HepG2 (cell line): ENCODE measurements around the gene SLC8B1. TPM values are rescaled to one million over a fixed set of nuclear protein-coding genes. Genes with fewer than 3 reads are reported as not detected.

Experiments
- AHDC1 ChIP-seq: sonication (generic); formaldehyde crosslinking; IDR thresholded peaks from 2 replicates; pipeline ENCODE4 v1.5.1; 2020; ENCODE audit warnings: mild to moderate bottlenecking, missing genetic modification reagents, borderline replicate concordance
- DNMT1 ChIP-seq: sonication (generic); formaldehyde crosslinking; IDR thresholded peaks from 2 replicates; pipeline ENCODE4 v1.5.1; 2020; ENCODE audit warnings: mild to moderate bottlenecking, missing genetic modification reagents
- DR1 ChIP-seq: sonication (generic); formaldehyde crosslinking; IDR thresholded peaks from 2 replicates; pipeline ENCODE4 v1.8.0; 2021; ENCODE audit warnings: mild to moderate bottlenecking, missing genetic modification reagents, inconsistent platforms
- IRX3 ChIP-seq: sonication (generic); formaldehyde crosslinking; IDR thresholded peaks from 2 replicates; pipeline ENCODE4 v1.8.1; 2023; ENCODE audit warnings: mild to moderate bottlenecking, low read depth, missing genetic modification reagents, borderline replicate concordance
- MAZ ChIP-seq, 2 experiments: sonication (generic) in 1 of 2; formaldehyde crosslinking in 1 of 2; IDR thresholded peaks; 2 replicates each; pipeline versions ENCODE4 v1.5.0 to v1.6.1; 2012 to 2020; ENCODE audit warnings: low read depth in 2 of 2, mild to moderate bottlenecking in 2 of 2, borderline replicate concordance in 1 of 2, improper control_type of control experiment in 1 of 2, low read length in 1 of 2, missing genetic modification reagents in 1 of 2, moderate library complexity in 1 of 2
- NFKB2 ChIP-seq: sonication (generic); formaldehyde crosslinking; IDR thresholded peaks from 2 replicates; pipeline ENCODE4 v1.4.0; 2020; ENCODE audit warnings: missing genetic modification reagents, borderline replicate concordance
- NR2F6 ChIP-seq, 2 experiments: IDR thresholded peaks; 2 replicates each; pipeline ENCODE4 v1.6.1; 2016; ENCODE audit warnings: antibody characterized with exemption in 1 of 2, mild to moderate bottlenecking in 1 of 2
- RBFOX2 ChIP-seq: fragments of 200-400 bp; formaldehyde crosslinking; IDR thresholded peaks from 2 replicates; pipeline ENCODE4 v1.6.1; 2017; ENCODE audit warnings: low read depth, mild to moderate bottlenecking, low read length
- SP140L ChIP-seq: sonication (generic); formaldehyde crosslinking; IDR thresholded peaks from 2 replicates; pipeline ENCODE4 v1.4.0; 2020; ENCODE audit warnings: missing genetic modification reagents, borderline replicate concordance
- SRSF1 ChIP-seq: fragments of 200-400 bp; formaldehyde crosslinking; optimal IDR thresholded peaks from 2 replicates; pipeline ENCODE3; 2017; ENCODE audit warnings: mild to moderate bottlenecking, low read depth, low read length, moderate library complexity
- ZIK1 ChIP-seq: sonication (generic); formaldehyde crosslinking; IDR thresholded peaks from 2 replicates; pipeline ENCODE4 v1.5.0; 2020; ENCODE audit warnings: mild to moderate bottlenecking, low read depth, missing genetic modification reagents, borderline replicate concordance
- ZNF333 ChIP-seq: sonication (generic); formaldehyde crosslinking; IDR thresholded peaks from 2 replicates; pipeline ENCODE4 v1.4.0; 2020; ENCODE audit warnings: mild to moderate bottlenecking, missing genetic modification reagents, borderline replicate concordance
- ZNF543 ChIP-seq: sonication (generic); formaldehyde crosslinking; IDR thresholded peaks from 2 replicates; pipeline ENCODE4 v1.4.0; 2020; ENCODE audit warnings: mild to moderate bottlenecking, missing genetic modification reagents
- ZNF639 ChIP-seq: conservative IDR thresholded peaks from 2 replicates; pipeline ENCODE4 v1.6.1; 2018; ENCODE audit warnings: missing genetic modification reagents
- ZNF704 ChIP-seq: sonication (generic); formaldehyde crosslinking; IDR thresholded peaks from 2 replicates; pipeline ENCODE4 v1.8.1; 2023; ENCODE audit warnings: mild to moderate bottlenecking, inconsistent platforms, moderate library complexity, missing genetic modification reagents, borderline replicate concordance
- ZNF768 ChIP-seq: sonication (generic); formaldehyde crosslinking; IDR thresholded peaks from 2 replicates; pipeline ENCODE4 v1.4.0; 2020; ENCODE audit warnings: missing genetic modification reagents
- ZNF841 ChIP-seq: sonication (generic); formaldehyde crosslinking; IDR thresholded peaks from 2 replicates; pipeline ENCODE4 v1.8.1; 2023; ENCODE audit warnings: missing genetic modification reagents, borderline replicate concordance
- ZSCAN21 ChIP-seq: sonication (generic); formaldehyde crosslinking; IDR thresholded peaks from 2 replicates; pipeline ENCODE4 v1.8.0; 2022; ENCODE audit warnings: mild to moderate bottlenecking, missing genetic modification reagents, moderate library complexity, borderline replicate concordance
- ZSCAN22 ChIP-seq: sonication (generic); formaldehyde crosslinking; IDR thresholded peaks from 2 replicates; pipeline ENCODE4 v1.4.0; 2020; ENCODE audit warnings: mild to moderate bottlenecking, missing genetic modification reagents
- ZSCAN9 ChIP-seq: IDR thresholded peaks from 2 replicates; pipeline ENCODE4 v1.6.1; 2016; ENCODE audit warnings: borderline replicate concordance
- polyA plus RNA-seq, 8 experiments: library from polyadenylated mRNA; depleted of rRNA in 3 of 8; stranded (reverse) in 7 of 8; unstranded in 1 of 8; fragments of >200 nt; fragmentation: Illumina TruSeq in 4 of 8; extraction: Trizol in 4 of 8; gene quantifications; 2 replicates each; pipeline versions ENCODE4 v1.2.1 to v1.2.3, GENCODE V29; 2011 to 2016; ENCODE audit warnings: low read depth in 4 of 8, missing spikeins in 1 of 8, mixed read lengths in 1 of 8; ENCODE audit not compliant: insufficient read depth in 1 of 8
- total RNA-seq, 5 experiments: library from RNA; depleted of rRNA; stranded (reverse); fragments of >200 nt; fragmentation: Illumina TruSeq; extraction: Trizol; gene quantifications; 2 replicates each; pipeline ENCODE4 v1.2.3, GENCODE V29; 2016; ENCODE audit warnings: low read depth in 1 of 5

SLC8B1 gene
- total and polyA plus RNA-seq, 2 of the 13 experiments (the other 11 are each of a cell fraction or from before 2014, with no cell fraction given), result 6.8 to 8.0 TPM

- TF ChIP-seq ZIK1 (CRISPR knock-in tag) (peak; percentile 67; the same call in 1 of the 2 replicates), ZNF768 (CRISPR knock-in tag) (no peak), DR1 (CRISPR knock-in tag) (0 out of 2 replicates have a peak, but pooled peaks have one; percentile 44), ZSCAN21 (CRISPR knock-in tag) (peak; percentile 75; the same call in 1 of the 2 replicates), ZSCAN9 (CRISPR knock-in tag) (0 out of 2 replicates have a peak, but pooled peaks have one; percentile 26), ZNF639 (no peak), NFKB2 (CRISPR knock-in tag) (0 out of 2 replicates have a peak, but pooled peaks have one; percentile 3), NR2F6 (IDR thresholded peaks at IDR 0.05) (no peak), NR2F6 (CRISPR knock-in tag; IDR thresholded peaks at IDR 0.05) (no peak), ZSCAN22 (CRISPR knock-in tag) (no peak), DNMT1 (CRISPR knock-in tag) (0 out of 2 replicates have a peak, but pooled peaks have one; percentile 28), ZNF543 (CRISPR knock-in tag) (no peak), MAZ (IDR thresholded peaks at IDR 0.05; ENCODE audit: borderline replicate concordance, low read depth, low read length) (peak; percentile 86), MAZ (CRISPR knock-in tag; IDR thresholded peaks at IDR 0.05; ENCODE audit: low read depth) (peak; percentile 73; the same call in 1 of the 2 replicates), SRSF1 (no peak), SP140L (no peak), RBFOX2 (peak; percentile 81), ZNF333 (CRISPR knock-in tag) (0 out of 2 replicates have a peak, but pooled peaks have one; percentile 61), ZNF704 (CRISPR knock-in tag) (0 out of 2 replicates have a peak, but pooled peaks have one; percentile 65), AHDC1 (CRISPR knock-in tag) (peak; percentile 40; the same call in 1 of the 2 replicates), IRX3 (CRISPR knock-in tag) (0 out of 2 replicates have a peak, but pooled peaks have one; percentile 55), ZNF841 (CRISPR knock-in tag) (no peak)
Observed at GRCh38 chr12:113358381-113359132, 23.6 kb upstream of the SLC8B1 start, which contains the start of gene PLBD2 (continued).
